Fibroblast of gingiva (primary cell): Measurements from ENCODE around the gene MRC2.
A peak's percentile ranks its signal among the peaks of the same experiment; 100 is the strongest.

Experiments
- DNase-seq: peaks from one replicate; pipeline ENCODE4 v3.0.0-alpha.2; 2011; ENCODE audit warnings: low read depth

Gene MRC2

GRCh38 chr17:62614142-62614541 is 13.3 kb upstream of the MRC2 start:
- peak; percentile 97 for DNase-seq

GRCh38 chr17:62615503-62615902 is 12.0 kb upstream of the MRC2 start:
- no peak for DNase-seq

GRCh38 chr17:62616993-62617893 is 10.2 kb upstream of the MRC2 start:
- no peak for DNase-seq

- peak; percentile 78 for DNase-seq
Measured at GRCh38 chr17:62617894-62618472, 9.5 kb upstream of the MRC2 start.

- DNase-seq: no peak
Measured at GRCh38 chr17:62618647-62619416, 8.6 kb upstream of the MRC2 start.

GRCh38 chr17:62619417-62620155 is 7.9 kb upstream of the MRC2 start:
- DNase-seq: no peak

- DNase-seq: no peak
Measured at GRCh38 chr17:62621223-62621622, 6.2 kb upstream of the MRC2 start.

- no peak for DNase-seq
Measured at GRCh38 chr17:62625184-62625869, 2.1 kb upstream of the MRC2 start.

GRCh38 chr17:62625870-62626200 is 1.6 kb upstream of the MRC2 start:
- no peak for DNase-seq

GRCh38 chr17:62626719-62627218 is 701 bp upstream of the MRC2 start:
- peak; percentile 86 for DNase-seq

GRCh38 chr17:62627904-62628633 is 599 bp downstream of the MRC2 start:
- DNase-seq: peak; percentile 84

GRCh38 chr17:62628831-62629555 is 1.5 kb downstream of the MRC2 start:
- peak; percentile 67 for DNase-seq

- DNase-seq: peak; percentile 42
Measured at GRCh38 chr17:62629556-62630364, 2.3 kb downstream of the MRC2 start.

GRCh38 chr17:62630365-62631085 is 3.1 kb downstream of the MRC2 start:
- no peak for DNase-seq

- DNase-seq: no peak
Measured at GRCh38 chr17:62631086-62631935, 3.8 kb downstream of the MRC2 start.

GRCh38 chr17:62631936-62632924 is 4.8 kb downstream of the MRC2 start:
- no peak for DNase-seq
